PFSK-1 (cell line): Measurements from ENCODE around the gene RAPGEF2.

Source experiments
- FOXP2 ChIP-seq: optimal IDR thresholded peaks from 2 replicates; pipeline ENCODE3; 2011; ENCODE audit warnings: borderline replicate concordance, control low read depth, inconsistent platforms; ENCODE audit not compliant: insufficient read depth; ENCODE audit errors: extremely low read length, extremely low read depth
- POLR2AphosphoS5 ChIP-seq: IDR thresholded peaks from 2 replicates; pipeline ENCODE4 v1.6.1; 2012; ENCODE audit warnings: low read depth, mild to moderate bottlenecking, control low read depth, low read length, moderate library complexity
- REST ChIP-seq, 2 experiments: IDR thresholded peaks; 2 replicates each; pipeline versions ENCODE4 v1.6.1 to v1.8.0; 2011 to 2012; ENCODE audit warnings: low read depth in 2 of 2, low read length in 2 of 2, control low read depth in 1 of 2, inconsistent platforms in 1 of 2, mild to moderate bottlenecking in 1 of 2, moderate library complexity in 1 of 2; ENCODE audit not compliant: insufficient read depth in 1 of 2
- SIN3A ChIP-seq: IDR thresholded peaks from 2 replicates; pipeline ENCODE4 v1.6.1; 2012; ENCODE audit warnings: mild to moderate bottlenecking, low read length, moderate library complexity, borderline replicate concordance; ENCODE audit not compliant: insufficient read depth
- TAF1 ChIP-seq: IDR thresholded peaks from 2 replicates; pipeline ENCODE4 v1.6.1; 2012; ENCODE audit warnings: low read length, control low read depth, borderline replicate concordance; ENCODE audit not compliant: insufficient read depth

The RAPGEF2 gene

GRCh38 chr4:159283696-159284095 is 180.8 kb downstream of the RAPGEF2 start:
- TF ChIP-seq SIN3A (no peak), POLR2AphosphoS5 (no peak), REST (IDR thresholded peaks at IDR 0.05; ENCODE audit: insufficient read depth in 1 of 2, low read depth in 2 of 2, low read length in 2 of 2) (no peak)

- TF ChIP-seq TAF1 (no peak), REST (IDR thresholded peaks at IDR 0.05; ENCODE audit: insufficient read depth in 1 of 2, low read depth in 2 of 2, low read length in 2 of 2) (no peak), SIN3A (no peak), POLR2AphosphoS5 (no peak), FOXP2 (no peak)
Measured at GRCh38 chr4:159284113-159284512, 181.2 kb downstream of the RAPGEF2 start.

GRCh38 chr4:159284733-159285132 is 181.9 kb downstream of the RAPGEF2 start:
- TF ChIP-seq TAF1: no peak
- no peak for TF ChIP-seq REST (IDR thresholded peaks at IDR 0.05; ENCODE audit: insufficient read depth in 1 of 2, low read depth in 2 of 2, low read length in 2 of 2)
- TF ChIP-seq FOXP2: no peak
- no peak for TF ChIP-seq SIN3A
- TF ChIP-seq POLR2AphosphoS5: no peak

- TF ChIP-seq POLR2AphosphoS5 (no peak), REST (IDR thresholded peaks at IDR 0.05; ENCODE audit: insufficient read depth in 1 of 2, low read depth in 2 of 2, low read length in 2 of 2) (no peak), FOXP2 (no peak), SIN3A (no peak), TAF1 (no peak)
Measured at GRCh38 chr4:159287767-159288166, 184.9 kb downstream of the RAPGEF2 start.

GRCh38 chr4:159289682-159290081 is 186.8 kb downstream of the RAPGEF2 start:
- TF ChIP-seq TAF1 (no peak), SIN3A (no peak), REST (IDR thresholded peaks at IDR 0.05; ENCODE audit: insufficient read depth in 1 of 2, low read depth in 2 of 2, low read length in 2 of 2) (no peak), POLR2AphosphoS5 (no peak), FOXP2 (no peak)
